Dedifferentiated amniotic fluid mesenchymal stem cell (primary cell): ENCODE results near the gene DCC.

Source experiments
- DNase-seq: peaks from one replicate; pipeline ENCODE4 v3.0.0-alpha.2; 2016; ENCODE audit errors: extremely low spot score

The DCC gene

DNA sequence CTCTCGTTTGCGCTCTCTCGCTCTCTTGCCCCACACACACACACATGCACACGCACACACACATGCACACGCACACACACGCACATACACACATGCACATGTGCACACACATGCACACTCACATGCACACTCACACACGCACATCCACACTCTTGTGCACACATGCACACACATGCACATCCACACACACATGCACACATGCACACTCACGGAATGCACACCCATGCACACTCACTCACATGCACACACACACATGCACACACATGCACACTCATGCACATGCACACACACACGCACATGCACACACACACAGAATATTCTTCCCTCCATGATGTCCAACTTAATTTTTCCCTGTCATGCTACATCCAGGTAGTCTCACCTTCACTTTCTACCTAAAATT lies 360.1 kb downstream of the DCC start:
- DNase-seq = no peak

DNA sequence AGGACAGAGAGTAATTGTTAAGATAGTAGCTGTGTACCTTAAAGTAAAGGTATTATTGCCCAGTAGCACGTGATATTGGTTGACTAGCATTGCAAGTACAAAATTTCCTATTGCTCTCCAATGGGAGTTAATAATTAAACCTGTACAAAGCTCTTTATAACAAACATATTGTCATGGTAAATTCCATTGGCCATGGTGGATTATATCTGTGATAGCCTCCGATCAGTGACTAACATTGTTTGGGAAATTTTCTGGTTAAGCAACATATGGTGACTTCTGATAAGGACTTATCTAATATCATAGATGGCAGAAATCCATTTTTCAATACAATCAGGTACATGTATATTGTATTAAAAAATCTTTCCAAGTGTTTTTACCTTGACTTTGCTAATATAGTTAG lies 360.8 kb downstream of the DCC start:
- DNase-seq = no peak

DNA sequence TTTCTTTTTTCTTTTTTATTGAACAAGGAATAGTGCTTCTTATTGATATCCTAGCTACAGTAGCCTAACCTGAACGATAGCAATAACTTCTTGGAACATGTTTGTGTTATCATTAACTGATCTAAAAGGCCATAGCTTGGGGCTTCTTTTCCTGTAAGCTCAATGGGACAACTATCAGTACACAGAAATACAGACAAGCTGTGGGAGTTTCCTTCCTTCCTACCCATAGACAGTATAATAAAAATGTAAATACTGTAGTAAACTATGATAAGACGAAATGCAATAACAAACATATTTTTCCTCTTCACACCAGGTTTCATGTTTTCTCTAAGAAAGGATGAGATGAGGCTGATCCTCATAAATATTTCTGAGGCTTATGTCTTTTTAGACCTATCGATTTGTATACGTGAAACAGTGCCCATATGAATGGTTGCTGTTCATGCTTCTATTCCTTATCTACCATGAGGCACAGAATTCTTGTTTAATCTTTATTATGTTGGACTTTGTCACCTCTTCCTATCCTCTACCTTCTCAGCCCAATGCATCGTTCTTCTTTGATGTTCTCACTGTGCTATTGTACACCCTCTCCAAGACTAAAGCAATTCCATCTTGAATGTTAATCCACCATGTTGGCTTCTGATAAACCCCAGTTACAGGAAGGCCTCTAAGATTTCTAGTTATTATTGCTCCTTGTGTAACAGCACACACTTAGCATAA lies 361.4 kb downstream of the DCC start:
- DNase-seq = no peak

DNA sequence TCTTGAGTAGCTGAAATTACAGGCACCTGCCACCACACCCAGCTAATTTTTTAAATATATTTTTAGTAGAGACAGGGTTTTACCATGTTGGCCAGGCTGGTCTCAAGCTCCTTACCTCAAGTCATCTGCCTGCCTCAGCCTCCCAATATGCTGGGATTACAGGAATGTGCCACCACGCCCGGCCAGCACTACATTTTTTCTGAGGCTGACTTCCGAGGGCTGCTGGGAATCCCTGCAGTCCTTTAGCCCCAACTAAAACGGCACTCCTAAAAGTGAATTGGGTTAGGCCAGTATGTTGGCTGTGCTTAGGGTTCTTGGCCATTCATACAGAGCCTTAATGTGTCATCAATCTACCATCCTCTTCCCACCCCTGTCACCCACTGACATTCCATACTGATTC lies 375.4 kb downstream of the DCC start:
- no peak for DNase-seq

DNA sequence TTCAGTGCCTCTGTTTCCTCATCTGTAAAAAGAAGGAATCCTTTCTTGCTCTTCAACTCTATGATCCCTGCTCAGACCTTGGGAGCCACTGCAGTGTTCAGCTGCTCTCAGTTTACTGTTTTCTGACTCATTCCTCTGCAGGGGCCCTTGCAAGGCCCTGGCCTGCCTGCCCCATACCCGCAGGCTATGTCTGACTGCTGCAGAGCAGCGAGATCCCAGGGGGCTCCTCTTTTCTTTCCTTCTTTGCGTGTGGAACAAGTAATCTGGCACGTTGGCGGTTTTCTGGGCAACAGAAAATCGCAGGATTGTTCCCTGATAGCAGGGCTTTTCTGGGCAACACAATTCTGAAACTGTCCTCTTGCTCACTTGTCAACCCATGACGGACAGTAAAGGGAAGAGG lies 376.0 kb downstream of the DCC start:
- no peak for DNase-seq

DNA sequence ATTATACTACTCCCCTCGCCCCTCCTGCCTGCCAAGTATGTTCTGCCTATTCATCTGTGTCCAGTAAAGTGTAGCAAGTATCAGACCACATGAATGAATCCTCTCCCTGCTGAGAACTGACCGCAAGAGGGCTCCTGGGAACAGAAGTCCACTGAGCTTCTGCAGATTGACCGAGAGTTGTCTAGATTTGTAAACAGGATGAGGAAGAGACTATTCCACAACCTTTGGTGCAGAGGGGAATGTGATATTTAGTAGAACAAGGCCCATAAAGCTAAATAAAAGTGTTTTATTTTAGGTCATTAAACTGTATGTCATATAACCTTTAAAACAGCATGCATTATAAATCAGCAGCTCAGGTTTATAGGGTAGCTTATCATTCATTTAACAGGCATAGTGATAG lies 377.0 kb downstream of the DCC start:
- no peak for DNase-seq

DNA sequence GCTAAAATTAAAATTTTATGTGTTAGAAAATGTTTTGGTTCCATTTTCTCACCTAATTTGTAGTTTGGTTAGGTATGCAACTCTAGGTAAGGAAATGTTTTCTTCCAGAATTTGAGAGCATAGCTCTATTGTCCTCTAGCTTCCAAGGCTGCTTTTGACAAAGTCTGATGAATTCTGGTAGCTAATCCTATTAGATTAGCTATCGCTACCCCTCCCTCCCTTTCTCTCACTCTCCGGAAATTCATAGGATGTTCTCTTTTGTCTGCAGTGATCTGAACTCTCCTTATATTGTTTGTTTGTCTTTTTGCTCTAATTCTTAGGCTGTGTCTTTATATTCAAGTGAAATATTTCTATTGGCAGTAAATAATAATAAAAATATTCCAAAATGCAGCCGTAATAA lies 382.9 kb downstream of the DCC start:
- no peak for DNase-seq

DNA sequence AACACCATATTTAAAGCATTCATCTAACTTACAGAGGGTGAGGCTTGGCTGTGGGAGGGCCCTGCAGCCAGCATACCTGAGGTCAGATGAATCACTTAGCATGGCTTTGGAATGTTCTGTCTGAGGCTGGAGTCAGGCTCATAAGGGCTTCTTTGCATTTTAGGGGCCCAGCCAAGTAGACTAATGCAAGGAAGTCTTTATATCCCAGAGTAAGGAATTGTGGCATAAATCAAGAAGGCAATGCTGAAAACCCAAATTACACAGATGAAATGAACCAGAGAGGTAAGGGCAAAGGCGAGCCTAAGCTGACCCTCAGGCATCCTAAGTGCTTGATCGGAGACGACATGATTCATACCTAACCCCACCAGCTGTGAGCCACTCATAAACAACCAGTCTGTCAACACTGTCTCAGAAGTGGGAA lies 383.6 kb downstream of the DCC start:
- no peak for DNase-seq

DNA sequence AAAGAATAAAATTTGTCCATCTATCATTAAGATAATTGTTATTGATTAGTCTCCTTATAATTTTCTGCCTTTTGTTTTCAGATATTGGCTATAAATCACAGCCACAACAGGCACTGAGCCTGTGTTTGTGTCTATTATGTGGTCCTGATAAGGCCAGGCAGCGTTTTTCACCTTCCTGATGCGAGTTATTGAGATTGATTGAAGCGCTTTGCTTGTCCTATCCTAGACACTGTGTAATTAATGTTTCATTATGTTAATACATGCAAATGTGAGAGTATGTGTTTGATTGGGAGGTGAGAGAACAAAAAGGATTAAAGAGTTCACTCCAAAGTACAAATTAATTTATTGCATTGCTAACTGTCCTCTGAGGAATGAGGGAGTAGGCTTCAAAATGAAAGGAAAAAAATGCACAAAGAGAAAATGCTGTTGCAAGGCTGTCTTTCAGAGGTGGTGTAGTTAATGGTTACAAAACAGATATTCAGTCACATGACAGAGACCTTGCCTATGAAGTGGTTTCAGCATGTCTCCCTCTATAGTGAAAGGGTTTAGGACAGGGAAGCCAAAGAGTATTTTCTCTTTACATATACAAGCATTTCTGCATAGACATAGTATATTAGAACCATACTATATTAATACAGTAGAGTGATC lies 391.1 kb downstream of the DCC start:
- no peak for DNase-seq

DNA sequence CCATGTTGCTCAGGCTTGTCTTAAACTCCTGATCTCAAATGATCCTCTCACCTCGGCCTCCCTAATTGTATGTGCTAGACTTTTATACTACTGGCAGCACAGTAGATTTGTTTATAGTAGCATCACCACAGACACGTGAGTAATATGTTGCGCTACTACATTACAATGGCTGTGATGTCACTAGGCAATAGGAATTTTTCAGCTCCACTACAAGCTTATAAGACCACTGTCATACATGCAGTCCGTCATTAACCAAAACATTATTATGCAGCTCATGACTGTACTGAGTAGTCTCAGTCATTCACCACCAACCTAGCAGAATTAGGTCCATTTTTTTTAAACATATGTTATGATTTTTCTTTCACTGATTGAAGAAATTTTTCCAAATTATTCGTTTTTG lies 398.9 kb downstream of the DCC start:
- no peak for DNase-seq

DNA sequence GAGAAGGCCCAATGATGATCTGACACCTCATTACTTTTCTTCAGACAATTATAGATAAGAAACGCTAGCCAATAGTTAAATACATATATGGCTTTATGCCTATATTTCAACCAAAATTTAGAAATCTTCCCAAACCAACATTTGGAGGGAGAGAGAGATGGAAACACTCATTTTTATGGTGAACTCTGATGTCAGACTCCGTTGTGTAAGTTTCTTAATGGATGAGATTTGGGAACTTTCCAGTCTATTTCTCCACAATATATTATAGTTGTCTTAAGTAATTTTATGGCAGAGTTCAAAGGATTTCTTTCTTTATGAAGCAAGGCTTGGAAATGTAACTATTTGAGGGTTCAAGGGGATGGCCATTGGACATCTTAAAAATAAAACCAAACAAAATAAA lies 407.0 kb downstream of the DCC start:
- DNase-seq = no peak

DNA sequence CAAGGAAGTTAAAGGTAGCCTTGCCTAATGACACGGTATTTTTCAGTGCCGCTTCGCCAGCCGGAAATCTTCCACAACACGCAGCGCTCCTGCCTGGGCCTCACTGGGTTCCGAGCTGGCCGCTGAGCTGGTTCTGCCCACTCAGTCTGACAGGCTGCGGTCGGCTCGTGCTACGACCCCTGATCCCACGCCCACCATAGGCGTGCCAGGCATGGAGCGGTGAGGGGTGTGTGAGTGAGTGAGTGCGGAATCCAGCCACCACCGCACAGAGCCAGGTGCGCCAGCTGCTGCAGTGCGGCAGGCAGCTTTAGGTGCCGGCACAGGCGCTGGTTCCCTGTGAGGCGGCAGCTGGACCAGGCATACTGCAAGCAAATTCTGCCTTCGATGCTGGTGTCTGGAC lies 407.9 kb downstream of the DCC start:
- no peak for DNase-seq

DNA sequence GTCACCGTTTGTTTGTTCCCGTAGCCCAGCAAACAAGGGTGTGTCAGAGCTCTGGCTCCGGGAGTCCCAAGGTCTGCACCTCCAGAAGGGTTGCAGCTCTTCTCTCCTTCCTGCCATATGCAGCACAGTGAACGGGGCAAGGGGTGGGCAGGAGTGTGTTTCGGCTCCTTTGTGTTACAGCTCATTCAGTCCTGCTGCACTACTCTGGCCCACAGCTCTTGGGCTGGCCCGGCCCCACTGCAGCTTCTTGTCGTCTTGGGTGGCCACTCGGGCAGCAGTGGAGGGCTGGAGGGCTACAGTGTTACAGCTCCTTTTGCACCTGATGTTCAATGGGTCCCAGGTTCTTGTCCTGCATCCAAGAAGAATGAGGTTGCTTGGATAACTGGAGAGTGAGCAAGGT lies 408.3 kb downstream of the DCC start:
- no peak for DNase-seq

DNA sequence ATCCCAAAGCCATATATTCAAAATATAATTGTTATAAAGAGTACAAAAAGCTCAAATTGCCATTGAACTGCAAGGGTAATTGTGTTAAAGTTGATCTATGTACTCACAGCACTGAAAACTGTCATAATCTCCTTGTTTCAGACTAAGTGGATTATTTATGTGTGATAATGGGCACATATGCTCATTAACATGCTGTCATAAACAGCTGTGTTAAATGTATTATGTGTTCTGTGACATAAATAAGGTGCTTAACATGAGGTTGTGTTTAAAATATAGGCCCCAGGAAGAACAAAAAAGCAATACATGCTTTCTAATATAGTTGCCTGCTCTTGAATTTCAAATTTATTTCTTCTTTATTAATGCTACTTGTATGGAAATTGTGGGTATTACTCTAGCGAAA lies 409.5 kb downstream of the DCC start:
- no peak for DNase-seq

DNA sequence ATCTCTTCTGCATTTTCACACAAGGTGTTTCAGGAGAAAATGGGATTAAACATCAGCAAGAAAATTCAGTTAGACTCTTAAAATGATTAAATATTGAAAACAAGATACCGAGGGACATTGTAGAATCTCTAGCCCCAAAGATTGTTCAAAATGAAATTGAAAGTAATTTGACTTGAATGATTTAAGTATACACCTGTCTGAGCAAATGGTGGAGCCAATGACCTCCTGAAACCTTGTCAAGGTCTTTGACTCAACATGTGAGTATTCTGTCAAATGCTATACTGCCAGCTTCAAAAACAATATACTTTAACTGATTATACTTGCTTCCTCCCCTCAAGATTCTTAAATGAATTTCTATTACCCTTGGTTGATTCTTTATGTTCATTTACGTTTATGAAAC lies 411.0 kb downstream of the DCC start:
- no peak for DNase-seq

DNA sequence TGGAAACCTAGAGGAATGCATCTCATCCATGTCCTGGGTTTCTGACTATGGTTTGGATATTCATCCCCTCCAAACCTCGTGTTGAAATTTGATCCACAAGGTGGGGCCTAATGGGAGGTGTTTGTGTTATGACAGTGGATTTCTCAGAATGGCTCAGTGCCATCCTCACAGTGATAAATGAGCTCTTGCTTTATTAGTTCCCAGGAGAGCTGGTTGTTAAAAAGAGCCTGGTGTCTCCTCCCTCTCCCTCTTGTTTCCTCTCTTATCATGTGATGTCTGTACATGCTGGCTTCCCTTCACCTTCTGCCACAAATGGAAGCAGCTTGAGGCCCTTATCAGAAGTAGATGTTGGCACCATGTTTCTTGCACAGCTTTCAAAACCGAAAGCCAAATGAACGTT lies 424.3 kb downstream of the DCC start:
- DNase-seq = no peak

DNA sequence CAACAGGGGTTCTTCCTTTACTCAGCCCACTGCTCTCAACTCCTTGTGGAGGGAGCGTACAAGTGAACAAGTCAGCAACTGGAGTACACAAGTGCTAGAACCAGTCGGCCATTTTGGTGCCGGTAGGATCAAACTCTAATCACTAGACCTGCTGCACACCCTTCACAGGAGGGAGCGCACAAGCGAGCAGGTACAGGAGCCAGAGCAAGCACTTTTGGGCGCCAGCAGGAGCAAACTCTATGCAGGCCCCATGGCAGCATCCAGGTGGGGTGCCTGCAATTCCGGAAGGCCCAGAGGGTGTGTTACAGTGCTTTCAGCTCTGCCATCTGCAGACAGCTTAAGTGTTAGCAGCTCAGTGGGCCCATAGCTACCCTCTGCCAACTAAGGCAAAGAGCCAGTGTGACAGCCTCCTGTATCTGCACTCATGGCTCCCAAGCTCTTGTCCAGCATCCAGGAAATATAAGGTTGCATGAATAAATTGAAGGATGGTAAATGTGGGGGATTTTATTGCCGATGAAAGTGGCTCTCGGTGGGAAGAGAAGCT lies 426.1 kb downstream of the DCC start:
- DNase-seq = no peak

DNA sequence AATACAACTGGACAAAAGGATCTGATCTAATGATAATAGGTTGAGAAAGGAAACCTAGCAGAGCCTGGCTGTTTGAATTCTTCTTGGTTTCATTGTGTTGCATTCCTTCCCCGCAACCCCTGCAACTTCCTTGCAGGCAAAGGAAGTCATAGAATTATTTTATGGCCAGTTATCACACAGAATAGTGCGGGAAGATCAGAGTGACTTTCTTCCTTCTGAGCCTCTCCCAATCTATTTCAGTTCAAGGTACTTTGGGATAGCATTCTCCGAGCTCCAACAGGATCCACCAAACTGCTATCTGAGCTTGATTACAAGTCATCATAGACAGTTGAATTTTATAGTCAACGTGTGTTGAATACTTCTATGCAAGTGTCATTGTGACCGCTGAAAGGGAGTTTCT lies 441.1 kb downstream of the DCC start:
- no peak for DNase-seq

DNA sequence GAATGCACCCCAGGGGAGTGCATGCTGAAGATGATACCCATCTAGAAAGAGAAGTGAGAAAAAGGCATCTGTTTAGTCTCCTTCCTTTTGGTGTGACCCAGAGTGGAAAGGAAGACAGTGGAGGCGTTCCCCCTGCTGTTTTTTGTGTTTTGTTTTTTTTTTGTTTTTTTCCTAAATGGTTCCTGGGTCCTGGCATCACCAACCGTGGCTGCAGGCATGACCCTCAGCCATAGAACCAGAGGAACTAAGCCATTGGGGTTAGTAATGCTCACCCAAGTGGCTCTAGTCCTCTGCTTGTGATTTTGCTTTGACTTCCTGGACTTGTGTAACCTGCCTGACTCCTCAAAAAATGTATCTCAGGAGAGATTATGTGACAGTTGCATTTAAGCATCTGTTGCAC lies 451.3 kb downstream of the DCC start:
- no peak for DNase-seq

DNA sequence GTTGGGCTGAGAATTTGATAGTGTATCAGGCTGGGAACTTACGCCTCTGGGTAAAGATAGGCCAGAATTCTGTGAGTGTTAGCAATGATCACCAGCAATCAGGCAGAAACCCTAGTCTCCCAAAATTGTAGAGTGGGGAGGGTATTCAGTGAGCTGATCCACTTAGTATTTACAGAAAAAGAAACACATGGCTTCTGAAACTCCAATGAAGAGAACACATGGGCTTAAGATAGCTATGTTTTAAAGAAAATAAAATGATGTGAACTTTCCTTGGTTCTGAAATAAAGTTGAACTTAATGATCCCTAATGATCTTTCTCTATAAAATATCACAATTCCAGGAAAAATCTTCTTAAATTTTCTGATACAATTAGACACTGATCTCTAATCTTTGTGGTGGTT lies 472.8 kb downstream of the DCC start:
- DNase-seq = no peak

DNA sequence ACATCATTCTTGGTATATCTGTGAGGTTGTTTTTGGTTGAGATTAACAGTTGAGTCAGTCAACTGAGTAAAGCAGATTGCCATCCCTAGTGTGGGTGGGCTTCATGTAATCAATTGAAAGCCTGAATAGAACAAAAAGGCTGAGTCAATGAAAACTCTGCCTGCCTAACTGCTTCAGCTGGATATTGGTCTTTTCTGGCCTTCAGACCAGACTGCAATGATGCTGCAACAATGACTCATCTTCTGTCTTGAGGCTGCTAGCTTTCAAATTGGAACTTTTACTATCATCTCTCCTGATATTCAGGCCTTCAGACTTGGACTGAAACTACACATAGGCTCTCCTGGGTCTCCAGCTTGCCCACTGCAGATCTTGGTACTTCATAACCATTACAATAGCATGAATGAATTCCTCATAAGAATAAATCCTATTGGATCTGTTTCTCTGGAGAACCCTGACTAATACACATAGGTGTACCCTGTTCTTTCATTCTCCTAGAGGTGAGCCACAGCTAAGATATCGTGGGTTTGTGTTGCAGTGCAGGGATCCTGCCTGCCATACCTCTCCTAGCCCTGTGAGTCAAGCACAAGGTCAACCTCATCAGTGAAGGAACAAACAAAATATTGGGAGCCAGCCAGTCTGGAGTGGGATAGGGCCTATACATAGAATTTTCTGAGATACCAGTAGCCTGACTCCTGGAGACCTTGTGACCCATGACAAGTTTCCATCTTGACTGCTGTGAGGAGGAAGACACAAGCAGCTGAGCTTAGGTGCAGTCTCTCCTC lies 473.8 kb downstream of the DCC start:
- DNase-seq = no peak

DNA sequence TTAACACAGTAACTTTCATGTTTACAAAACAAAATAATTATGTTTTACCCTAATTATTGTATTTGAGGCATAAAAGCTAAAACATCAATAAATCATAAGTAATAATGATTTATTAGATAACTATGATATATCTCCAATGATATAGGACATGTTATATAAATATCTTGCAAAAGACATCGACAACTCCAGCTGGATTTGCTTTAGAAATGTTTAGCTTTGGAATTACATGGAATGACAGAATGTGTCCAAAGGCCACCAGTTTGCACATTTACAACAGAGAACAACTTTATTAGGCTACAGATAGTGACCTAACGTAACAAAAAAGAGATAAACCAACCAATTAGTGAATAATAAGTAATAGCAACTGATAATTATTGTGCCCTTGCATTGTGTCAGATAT lies 475.7 kb downstream of the DCC start:
- DNase-seq = no peak

DNA sequence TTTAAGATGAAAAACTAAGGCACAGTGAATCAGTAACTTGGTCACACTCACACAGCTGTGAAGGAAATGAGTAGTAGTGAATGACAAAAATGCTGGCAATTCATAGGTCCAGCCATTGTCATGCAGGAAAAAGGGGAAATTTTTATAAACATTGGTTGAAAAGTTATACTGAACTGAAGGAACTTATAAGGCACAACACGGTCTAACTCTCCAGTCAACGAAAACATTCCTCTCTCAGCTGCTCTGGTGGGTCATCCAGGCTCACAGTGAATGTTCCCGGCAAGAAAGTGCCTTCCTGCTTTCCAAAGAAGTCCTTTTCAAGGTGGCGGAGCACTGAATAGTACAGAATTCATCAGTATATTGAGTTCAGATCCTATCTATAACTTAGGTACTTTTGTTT lies 476.1 kb downstream of the DCC start:
- DNase-seq = no peak
